ENCODE measurements around the gene INO80C.

INO80C gene

GRCh38 chr18:35508746-35509338 is 11.1 kb upstream of the INO80C start:
- no peak for DNase-seq (ENCODE audit: low read depth in 1 of 2, low spot score in 1 of 2)
- TF ChIP-seq JUND (IDR thresholded peaks at IDR 0.05; ENCODE audit: low read depth): no peak
- in situ Hi-C loops (cut with HindIII; ENCODE audit: low pct_unique_long_range_greater_than_20kb, low sequenced_read_pairs): no loop called here

- TF ChIP-seq JUND (IDR thresholded peaks at IDR 0.05; ENCODE audit: low read depth): no peak
- in situ Hi-C loops (cut with HindIII; ENCODE audit: low pct_unique_long_range_greater_than_20kb, low sequenced_read_pairs): no loop called here
- DNase-seq (ENCODE audit: low read depth in 1 of 2, low spot score in 1 of 2): no peak
Observed at GRCh38 chr18:35508030-35508429, 10.3 kb upstream of the INO80C start.

GRCh38 chr18:35507623-35508022 is 9.9 kb upstream of the INO80C start:
- in situ Hi-C loops (cut with HindIII; ENCODE audit: low pct_unique_long_range_greater_than_20kb, low sequenced_read_pairs): no loop called here
- DNase-seq (ENCODE audit: low read depth in 1 of 2, low spot score in 1 of 2): peak in 1 of 2 experiments; percentile 97
- TF ChIP-seq JUND (IDR thresholded peaks at IDR 0.05; ENCODE audit: low read depth): peak; percentile 63

- in situ Hi-C loops (cut with HindIII; ENCODE audit: low pct_unique_long_range_greater_than_20kb, low sequenced_read_pairs): no loop called here
- no peak for TF ChIP-seq JUND (IDR thresholded peaks at IDR 0.05; ENCODE audit: low read depth)
- DNase-seq (ENCODE audit: low read depth in 1 of 2, low spot score in 1 of 2): no peak
Observed at GRCh38 chr18:35507192-35507591, 9.4 kb upstream of the INO80C start.

- in situ Hi-C loops (cut with HindIII; ENCODE audit: low pct_unique_long_range_greater_than_20kb, low sequenced_read_pairs): no loop called here
- DNase-seq (ENCODE audit: low read depth in 1 of 2, low spot score in 1 of 2): no peak
- TF ChIP-seq JUND (IDR thresholded peaks at IDR 0.05; ENCODE audit: low read depth): no peak
Observed at GRCh38 chr18:35506024-35506712, 8.4 kb upstream of the INO80C start.

- in situ Hi-C loops (cut with HindIII; ENCODE audit: low pct_unique_long_range_greater_than_20kb, low sequenced_read_pairs): no loop called here
- no peak for DNase-seq (ENCODE audit: low read depth in 1 of 2, low spot score in 1 of 2)
Observed at GRCh38 chr18:35504996-35505395, 7.2 kb upstream of the INO80C start.

GRCh38 chr18:35502052-35502451 is 4.3 kb upstream of the INO80C start:
- TF ChIP-seq JUND (IDR thresholded peaks at IDR 0.05; ENCODE audit: low read depth): no peak
- DNase-seq (ENCODE audit: low read depth in 1 of 2, low spot score in 1 of 2): no peak
- in situ Hi-C loops (cut with HindIII; ENCODE audit: low pct_unique_long_range_greater_than_20kb, low sequenced_read_pairs): no loop called here

More at GRCh38 chr18:35504996-35505395, 7.2 kb upstream of the INO80C start:
- no peak for TF ChIP-seq JUND (IDR thresholded peaks at IDR 0.05; ENCODE audit: low read depth)

- TF ChIP-seq JUND (IDR thresholded peaks at IDR 0.05; ENCODE audit: low read depth): no peak
- in situ Hi-C loops (cut with HindIII; ENCODE audit: low pct_unique_long_range_greater_than_20kb, low sequenced_read_pairs): no loop called here
- no peak for DNase-seq (ENCODE audit: low read depth in 1 of 2, low spot score in 1 of 2)
Observed at GRCh38 chr18:35501369-35501768, 3.6 kb upstream of the INO80C start.

GRCh38 chr18:35500113-35500512 is 2.4 kb upstream of the INO80C start:
- no peak for TF ChIP-seq JUND (IDR thresholded peaks at IDR 0.05; ENCODE audit: low read depth)
- in situ Hi-C loops (cut with HindIII; ENCODE audit: low pct_unique_long_range_greater_than_20kb, low sequenced_read_pairs): no loop called here
- DNase-seq (ENCODE audit: low read depth in 1 of 2, low spot score in 1 of 2): no peak

- DNase-seq (ENCODE audit: low read depth in 1 of 2, low spot score in 1 of 2): no peak
- TF ChIP-seq JUND (IDR thresholded peaks at IDR 0.05; ENCODE audit: low read depth): no peak
- in situ Hi-C loops (cut with HindIII; ENCODE audit: low pct_unique_long_range_greater_than_20kb, low sequenced_read_pairs): no loop called here
Observed at GRCh38 chr18:35497027-35497369, 762 bp downstream of the INO80C start.

- TF ChIP-seq JUND (IDR thresholded peaks at IDR 0.05; ENCODE audit: low read depth): no peak
- in situ Hi-C loops (cut with HindIII; ENCODE audit: low pct_unique_long_range_greater_than_20kb, low sequenced_read_pairs): no loop called here
- no peak for DNase-seq (ENCODE audit: low read depth in 1 of 2, low spot score in 1 of 2)
Observed at GRCh38 chr18:35495536-35496314, 2.0 kb downstream of the INO80C start.

- DNase-seq (ENCODE audit: low read depth in 1 of 2, low spot score in 1 of 2): no peak
- in situ Hi-C loops (cut with HindIII; ENCODE audit: low pct_unique_long_range_greater_than_20kb, low sequenced_read_pairs): no loop called here
- TF ChIP-seq JUND (IDR thresholded peaks at IDR 0.05; ENCODE audit: low read depth): no peak
Observed at GRCh38 chr18:35494251-35495220, 3.2 kb downstream of the INO80C start.
